Activated T-cell treated with anti-CD3 and anti-CD28 coated beads, Interleukin-2, amount 50 U/mL, for 72 hours (primary cell): ENCODE results near the gene GRM4. TPM values are rescaled to one million over a fixed set of nuclear protein-coding genes. Genes with fewer than 3 reads are reported as not detected.

Experiments
- ATAC-seq, 2 donors: fragments of 150-1000 bp; cut with Tn5 transposase; replicated peaks in 1 of 2; 2 replicates each; pipeline ENCODE4 v1.10.0; 2021; ENCODE audit warnings: moderate library complexity in 2 of 2, mild to moderate bottlenecking in 1 of 2
- DNase-seq, 2 donors: peaks; one replicate each; pipeline ENCODE4 v3.0.0; 2021 to 2022; ENCODE audit warnings: mixed read lengths in 1 of 2
- H3K27ac Mint-ChIP-seq: one replicate; pipeline ENCODE4 v1.8.0; 2022; ENCODE audit warnings: mild to moderate bottlenecking, moderate library complexity, mixed read lengths
- H3K27me3 Mint-ChIP-seq: one replicate; pipeline ENCODE4 v1.8.0; 2022; ENCODE audit warnings: low read depth, mixed read lengths
- H3K36me3 Mint-ChIP-seq, 2 donors: one replicate each; pipeline ENCODE4 v1.8.0; 2022; ENCODE audit warnings: mixed read lengths in 2 of 2, mild to moderate bottlenecking in 1 of 2; ENCODE audit not compliant: insufficient read depth in 2 of 2
- H3K4me1 Mint-ChIP-seq: one replicate; pipeline ENCODE4 v1.8.0; 2022; ENCODE audit warnings: low read depth, mixed read lengths
- H3K4me3 Mint-ChIP-seq, 2 donors: one replicate each; pipeline ENCODE4 v1.8.0; 2022; ENCODE audit warnings: mild to moderate bottlenecking in 2 of 2, mixed read lengths in 2 of 2, moderate library complexity in 2 of 2
- H3K9me3 Mint-ChIP-seq, 2 donors: one replicate each; pipeline ENCODE4 v1.8.0; 2022; ENCODE audit warnings: mixed read lengths in 2 of 2
- total RNA-seq, 2 donors: library from RNA; stranded (reverse); gene quantifications; one replicate each; pipeline ENCODE4 v1.2.3, GENCODE V29; 2022

GRM4 gene
- total RNA-seq, 2 donors from 2014 or later = 0.07 TPM; not detected in 1

GRCh38 chr6:34093206-34093605 lies 52.7 kb downstream of the GRM4 start:
- no peaks in the 10 kb centered on the region for H3K9me3 Mint-ChIP-seq
- no peak overlapping the region for H3K27ac Mint-ChIP-seq
- ATAC-seq (no peak), DNase-seq (no peak)
- no peaks in the 10 kb centered on the region for H3K36me3 Mint-ChIP-seq
- no peaks in the 10 kb centered on the region for H3K4me1 Mint-ChIP-seq
- H3K27me3 Mint-ChIP-seq = peaks cover 31% of the 10 kb centered on the region
- no peak overlapping the region for H3K4me3 Mint-ChIP-seq

GRCh38 chr6:34092631-34093030 lies 53.3 kb downstream of the GRM4 start:
- DNase-seq (no peak), ATAC-seq (no peak)
- Mint-ChIP-seq H3K36me3 (no peaks in the 10 kb centered on the region), H3K4me1 (no peaks in the 10 kb centered on the region), H3K9me3 (no peaks in the 10 kb centered on the region), H3K4me3 (no peak overlapping the region), H3K27me3 (peaks cover 31% of the 10 kb centered on the region), H3K27ac (no peak overlapping the region)

GRCh38 chr6:34090935-34091334 lies 55.0 kb downstream of the GRM4 start:
- H3K4me3 Mint-ChIP-seq = no peak overlapping the region
- DNase-seq (no peak), ATAC-seq (no peak)
- peaks cover 21% of the 10 kb centered on the region for H3K27me3 Mint-ChIP-seq
- no peak overlapping the region for H3K27ac Mint-ChIP-seq
- no peaks in the 10 kb centered on the region for H3K9me3 Mint-ChIP-seq
- H3K4me1 Mint-ChIP-seq = no peaks in the 10 kb centered on the region
- no peaks in the 10 kb centered on the region for H3K36me3 Mint-ChIP-seq

- no peaks in the 10 kb centered on the region for H3K36me3 Mint-ChIP-seq
- DNase-seq = no peak
Observed at GRCh38 chr6:34090529-34090928, 55.4 kb downstream of the GRM4 start.

GRCh38 chr6:34086558-34086957 lies 59.3 kb downstream of the GRM4 start:
- no peaks in the 10 kb centered on the region for H3K36me3 Mint-ChIP-seq

More at GRCh38 chr6:34090529-34090928, 55.4 kb downstream of the GRM4 start:
- no peaks in the 10 kb centered on the region for H3K4me1 Mint-ChIP-seq
- ATAC-seq = no peak
- no peak overlapping the region for H3K4me3 Mint-ChIP-seq
- H3K27me3 Mint-ChIP-seq = peaks cover 17% of the 10 kb centered on the region
- no peaks in the 10 kb centered on the region for H3K9me3 Mint-ChIP-seq
- H3K27ac Mint-ChIP-seq = no peak overlapping the region

GRCh38 chr6:34085453-34086170 lies 60.3 kb downstream of the GRM4 start:
- no peak for DNase-seq
- no peak for ATAC-seq
- Mint-ChIP-seq H3K36me3 (no peaks in the 10 kb centered on the region), H3K27me3 (no peaks in the 10 kb centered on the region), H3K9me3 (no peaks in the 10 kb centered on the region), H3K4me3 (no peak overlapping the region), H3K27ac (no peak overlapping the region), H3K4me1 (no peaks in the 10 kb centered on the region)

More at GRCh38 chr6:34086558-34086957, 59.3 kb downstream of the GRM4 start:
- H3K4me3 Mint-ChIP-seq = no peak overlapping the region
- no peak for ATAC-seq
- no peak for DNase-seq
- no peaks in the 10 kb centered on the region for H3K9me3 Mint-ChIP-seq
- no peaks in the 10 kb centered on the region for H3K4me1 Mint-ChIP-seq
- H3K27me3 Mint-ChIP-seq = no peaks in the 10 kb centered on the region
- H3K27ac Mint-ChIP-seq = no peak overlapping the region

GRCh38 chr6:34084591-34085290 lies 61.1 kb downstream of the GRM4 start:
- H3K36me3 Mint-ChIP-seq = no peaks in the 10 kb centered on the region
- no peak for DNase-seq
- no peaks in the 10 kb centered on the region for H3K4me1 Mint-ChIP-seq
- no peaks in the 10 kb centered on the region for H3K27me3 Mint-ChIP-seq
- no peak for ATAC-seq
- no peaks in the 10 kb centered on the region for H3K9me3 Mint-ChIP-seq
- H3K4me3 Mint-ChIP-seq = no peak overlapping the region
- no peak overlapping the region for H3K27ac Mint-ChIP-seq

GRCh38 chr6:34082864-34083626 lies 62.8 kb downstream of the GRM4 start:
- DNase-seq = no peak
- H3K9me3 Mint-ChIP-seq = no peaks in the 10 kb centered on the region
- no peaks in the 10 kb centered on the region for H3K27me3 Mint-ChIP-seq
- no peaks in the 10 kb centered on the region for H3K4me1 Mint-ChIP-seq
- no peak overlapping the region for H3K27ac Mint-ChIP-seq
- no peak overlapping the region for H3K4me3 Mint-ChIP-seq
- ATAC-seq = no peak
- H3K36me3 Mint-ChIP-seq = no peaks in the 10 kb centered on the region

- no peaks in the 10 kb centered on the region for H3K27me3 Mint-ChIP-seq
- no peaks in the 10 kb centered on the region for H3K36me3 Mint-ChIP-seq
- ATAC-seq (no peak), DNase-seq (no peak)
- no peaks in the 10 kb centered on the region for H3K9me3 Mint-ChIP-seq
- H3K4me1 Mint-ChIP-seq = no peaks in the 10 kb centered on the region
- no peak overlapping the region for H3K4me3 Mint-ChIP-seq
- no peak overlapping the region for H3K27ac Mint-ChIP-seq
Observed at GRCh38 chr6:34082348-34082747, 63.5 kb downstream of the GRM4 start.

- H3K4me3 Mint-ChIP-seq = no peak overlapping the region
- no peaks in the 10 kb centered on the region for H3K36me3 Mint-ChIP-seq
- no peaks in the 10 kb centered on the region for H3K9me3 Mint-ChIP-seq
- no peak for DNase-seq
- no peaks in the 10 kb centered on the region for H3K27me3 Mint-ChIP-seq
- no peak overlapping the region for H3K27ac Mint-ChIP-seq
- ATAC-seq = no peak
- no peaks in the 10 kb centered on the region for H3K4me1 Mint-ChIP-seq
Observed at GRCh38 chr6:34080357-34080756, 65.5 kb downstream of the GRM4 start.

- no peaks in the 10 kb centered on the region for H3K9me3 Mint-ChIP-seq
- DNase-seq = no peak
- H3K4me1 Mint-ChIP-seq = no peaks in the 10 kb centered on the region
- H3K27ac Mint-ChIP-seq = no peak overlapping the region
- no peaks in the 10 kb centered on the region for H3K36me3 Mint-ChIP-seq
- H3K4me3 Mint-ChIP-seq = no peak overlapping the region
- no peak for ATAC-seq
- H3K27me3 Mint-ChIP-seq = no peaks in the 10 kb centered on the region
Observed at GRCh38 chr6:34079899-34080298, 66.0 kb downstream of the GRM4 start.

- Mint-ChIP-seq H3K27me3 (no peaks in the 10 kb centered on the region), H3K4me3 (no peak overlapping the region), H3K36me3 (no peaks in the 10 kb centered on the region), H3K27ac (no peak overlapping the region), H3K4me1 (no peaks in the 10 kb centered on the region), H3K9me3 (no peaks in the 10 kb centered on the region)
- DNase-seq (no peak), ATAC-seq (no peak)
Observed at GRCh38 chr6:34075906-34076305, 70.0 kb downstream of the GRM4 start.

GRCh38 chr6:34074064-34074742 lies 71.7 kb downstream of the GRM4 start:
- no peaks in the 10 kb centered on the region for H3K27me3 Mint-ChIP-seq
- H3K36me3 Mint-ChIP-seq = no peaks in the 10 kb centered on the region
- DNase-seq (no peak), ATAC-seq (no peak)
- no peaks in the 10 kb centered on the region for H3K4me1 Mint-ChIP-seq
- no peak overlapping the region for H3K27ac Mint-ChIP-seq
- H3K4me3 Mint-ChIP-seq = no peak overlapping the region
- no peaks in the 10 kb centered on the region for H3K9me3 Mint-ChIP-seq
